ENCODE results near the gene MAGEB17. TPM values are rescaled to one million over a fixed set of nuclear protein-coding genes. Genes with fewer than 3 reads are reported as not detected.

MAGEB17 gene
- total RNA-seq = not detected in 2 replicates
- long read RNA-seq = 0 reads

- Mint-ChIP-seq H3K27ac (ENCODE audit: unreplicated experiment) (no peak within 1 kb of the TSS), H3K4me3 (ENCODE audit: unreplicated experiment) (no peak within 1 kb of the TSS), H3K27me3 (ENCODE audit: unreplicated experiment) (no peaks in the 10 kb centered on the region), H3K9me3 (ENCODE audit: unreplicated experiment) (no peaks in the 10 kb centered on the region), H3K4me1 (ENCODE audit: unreplicated experiment) (peaks cover 2% of the 10 kb centered on the region), H3K36me3 (ENCODE audit: unreplicated experiment) (peaks cover 2% of the 10 kb centered on the region)
- DNase-seq (ENCODE audit: extremely low spot score, unreplicated experiment) = no peak
- TF ChIP-seq CTCF (IDR thresholded peaks at IDR 0.05) = no peak
Observed at GRCh38 chrX:16167181-16167580, at the start of gene MAGEB17. TSS of gene MAGEB17 (plus strand) at chrX:16167481. CDS start at chrX:16170383, 2,902 bp downstream.

- Mint-ChIP-seq H3K9me3 (ENCODE audit: unreplicated experiment) (peaks cover 14% of the 10 kb centered on the region), H3K36me3 (ENCODE audit: unreplicated experiment) (no peaks in the 10 kb centered on the region), H3K4me1 (ENCODE audit: unreplicated experiment) (peaks cover 29% of the 10 kb centered on the region), H3K4me3 (ENCODE audit: unreplicated experiment) (no peak overlapping the region), H3K27me3 (ENCODE audit: unreplicated experiment) (peaks cover 3% of the 10 kb centered on the region), H3K27ac (ENCODE audit: unreplicated experiment) (no peak overlapping the region)
- TF ChIP-seq CTCF (IDR thresholded peaks at IDR 0.05) = no peak
- DNase-seq (ENCODE audit: extremely low spot score, unreplicated experiment) = no peak
Observed at GRCh38 chrX:16119353-16120220, 47.7 kb upstream of the MAGEB17 start.

- H3K4me3 Mint-ChIP-seq (ENCODE audit: unreplicated experiment) = no peak overlapping the region
- no peaks in the 10 kb centered on the region for H3K36me3 Mint-ChIP-seq (ENCODE audit: unreplicated experiment)
- no peak overlapping the region for H3K27ac Mint-ChIP-seq (ENCODE audit: unreplicated experiment)
- DNase-seq (ENCODE audit: extremely low spot score, unreplicated experiment) = no peak
- no peak for TF ChIP-seq CTCF (IDR thresholded peaks at IDR 0.05)
- H3K9me3 Mint-ChIP-seq (ENCODE audit: unreplicated experiment) = peaks cover 14% of the 10 kb centered on the region
- H3K27me3 Mint-ChIP-seq (ENCODE audit: unreplicated experiment) = peaks cover 3% of the 10 kb centered on the region
- peaks cover 23% of the 10 kb centered on the region for H3K4me1 Mint-ChIP-seq (ENCODE audit: unreplicated experiment)
Observed at GRCh38 chrX:16120431-16120830, 46.9 kb upstream of the MAGEB17 start.

GRCh38 chrX:16123222-16123786 lies 44.0 kb upstream of the MAGEB17 start, which contains the start of gene GRPR:
TSS of gene GRPR (plus strand) at chrX:16123565. CDS start at chrX:16123954, 389 bp downstream.
- Mint-ChIP-seq H3K27me3 (ENCODE audit: unreplicated experiment) (peaks cover 3% of the 10 kb centered on the region), H3K4me3 (ENCODE audit: unreplicated experiment) (peak within 1 kb of the TSS; percentile 50), H3K9me3 (ENCODE audit: unreplicated experiment) (peaks cover 6% of the 10 kb centered on the region), H3K27ac (ENCODE audit: unreplicated experiment) (no peak within 1 kb of the TSS), H3K36me3 (ENCODE audit: unreplicated experiment) (no peaks in the 10 kb centered on the region), H3K4me1 (ENCODE audit: unreplicated experiment) (peaks cover 33% of the 10 kb centered on the region)
- DNase-seq (ENCODE audit: extremely low spot score, unreplicated experiment) = peak; percentile 94
- TF ChIP-seq CTCF (IDR thresholded peaks at IDR 0.05) = peak; percentile 97

- Mint-ChIP-seq H3K9me3 (ENCODE audit: unreplicated experiment) (peaks cover 3% of the 10 kb centered on the region), H3K27me3 (ENCODE audit: unreplicated experiment) (peaks cover under 1% of the 10 kb centered on the region), H3K4me3 (ENCODE audit: unreplicated experiment) (peak overlapping the region; percentile 50), H3K36me3 (ENCODE audit: unreplicated experiment) (no peaks in the 10 kb centered on the region), H3K4me1 (ENCODE audit: unreplicated experiment) (peaks cover 37% of the 10 kb centered on the region), H3K27ac (ENCODE audit: unreplicated experiment) (no peak overlapping the region)
- TF ChIP-seq CTCF (IDR thresholded peaks at IDR 0.05) = no peak
- no peak for DNase-seq (ENCODE audit: extremely low spot score, unreplicated experiment)
Observed at GRCh38 chrX:16124201-16124600, 43.1 kb upstream of the MAGEB17 start.
